Suprapubic skin (tissue), 4 donors: ENCODE data around the gene NUDCD2. TPM values are rescaled to one million over a fixed set of nuclear protein-coding genes. Genes with fewer than 3 reads are reported as not detected.

Experiments used
- DNase-seq, 2 donors: peaks; one replicate each; pipeline ENCODE4 v3.0.0-alpha.2; 2019; ENCODE audit warnings: low spot score in 2 of 2
- H3K27ac ChIP-seq: fragments of 200-600 bp; sonication (generic); one replicate; pipeline ENCODE4 v1.5.1; 2019
- H3K27me3 ChIP-seq: fragments of 200-600 bp; sonication (generic); one replicate; pipeline ENCODE4 v1.5.1; 2019
- H3K36me3 ChIP-seq: fragments of 200-600 bp; sonication (generic); one replicate; pipeline ENCODE4 v1.5.1; 2019
- H3K4me1 ChIP-seq: fragments of 200-600 bp; sonication (generic); one replicate; pipeline ENCODE4 v1.5.1; 2019
- H3K4me3 ChIP-seq: fragments of 200-600 bp; sonication (generic); one replicate; pipeline ENCODE4 v1.5.1; 2019; ENCODE audit warnings: mild to moderate bottlenecking
- H3K9me3 ChIP-seq: fragments of 200-600 bp; sonication (generic); one replicate; pipeline ENCODE4 v1.5.1; 2019
- EP300 ChIP-seq: sonication (generic); formaldehyde crosslinking; IDR thresholded peaks from one replicate; pipeline ENCODE4 v1.6.1; 2017; ENCODE audit warnings: antibody characterized with exemption
- POLR2A ChIP-seq, 2 donors: fragments of 450-650 bp; IDR thresholded peaks; one replicate each; pipeline ENCODE4 v1.6.1; 2017; ENCODE audit warnings: antibody characterized with exemption in 2 of 2, mild to moderate bottlenecking in 2 of 2, moderate library complexity in 2 of 2
- POLR2AphosphoS5 ChIP-seq, 3 donors: sonication (generic); formaldehyde crosslinking; IDR thresholded peaks; one replicate each; pipeline ENCODE4 v1.6.1; 2017; ENCODE audit warnings: antibody characterized with exemption in 3 of 3
- WGBS: methylation state at CpG from one replicate; pipeline ENCODE4 v1.1.5; 2018; 5-methylcytosine and 5-hydroxymethylcytosine counted together
- total RNA-seq, 4 donors: library from RNA; depleted of rRNA; stranded (reverse); fragments of >200 nt; gene quantifications; one replicate each; pipeline ENCODE4 v1.1.0, GENCODE V29; 2016
- TF ChIP-seq, protein P1 (sequence below), 2 donors: fragments of 200-600 bp in 1 of 2; fragments of 450-650 bp in 1 of 2; sonication (generic) in 1 of 2; IDR thresholded peaks; one replicate each; pipeline ENCODE4 v1.5.1; 2016 to 2019; ENCODE audit warnings: antibody characterized with exemption in 2 of 2, mild to moderate bottlenecking in 1 of 2, moderate library complexity in 1 of 2

Gene NUDCD2
- total RNA-seq, 4 donors from 2014 or later = 4.4 to 19.0 (median 6.1) TPM

DNA sequence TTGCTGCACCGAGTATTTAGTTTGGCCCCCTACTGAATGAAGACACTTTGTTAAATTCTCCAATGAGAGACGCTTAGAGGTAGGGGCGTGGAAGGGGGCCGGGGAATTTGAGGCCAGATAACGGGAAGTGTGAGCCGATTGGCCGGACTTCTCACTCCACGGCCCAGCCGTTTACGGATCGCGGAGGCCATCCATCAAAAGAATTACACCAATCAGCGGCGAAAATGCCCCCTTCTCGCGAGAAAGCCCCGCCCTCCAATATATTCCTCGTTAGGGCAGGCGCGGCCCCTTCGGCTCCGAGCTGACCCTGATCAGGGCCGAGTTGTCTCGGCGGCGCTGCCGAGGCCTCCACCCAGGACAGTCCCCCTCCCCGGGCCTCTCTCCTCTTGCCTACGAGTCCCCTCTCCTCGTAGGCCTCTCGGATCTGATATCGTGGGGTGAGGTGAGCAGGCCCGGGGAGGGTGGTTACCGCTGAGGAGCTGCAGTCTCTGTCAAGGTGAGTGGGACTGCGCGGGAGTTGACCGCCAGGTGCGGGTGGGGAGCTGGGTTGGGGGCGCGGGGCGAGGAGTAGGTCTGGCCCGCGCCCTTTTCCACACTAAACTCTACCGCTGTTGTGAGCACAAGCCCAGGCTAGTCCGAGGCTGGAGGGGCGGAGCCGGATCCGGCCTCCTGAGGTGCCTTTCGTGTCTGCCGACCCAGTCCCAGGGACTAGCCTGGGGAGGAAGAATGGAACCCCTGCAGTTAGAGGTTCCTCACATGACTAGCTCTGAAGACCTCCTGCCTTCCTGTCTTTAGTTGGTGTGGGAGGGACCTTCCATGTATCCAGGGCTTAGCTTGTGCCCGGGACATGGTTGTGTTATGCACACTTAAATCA is 22.4 kb downstream of the NUDCD2 start, which contains the start of gene CCNG1:
Gene CCNG1, plus strand, starts transcription at position 287 of the 874 bp plus-strand sequence. CDS start 1,662 bp downstream, outside the sequence.
- no peaks in the 10 kb centered on the region for H3K9me3 ChIP-seq
- WGBS = under 1% methylated on average over 27 of the region's 51 CpGs
- peaks cover 29% of the 10 kb centered on the region for H3K4me1 ChIP-seq
- H3K4me3 ChIP-seq = peak within 1 kb of the TSS; percentile 72
- peak; percentile 96 to 97 for DNase-seq
- H3K27me3 ChIP-seq = no peaks in the 10 kb centered on the region
- H3K36me3 ChIP-seq = peaks cover 16% of the 10 kb centered on the region
- TF ChIP-seq, protein P1, sequence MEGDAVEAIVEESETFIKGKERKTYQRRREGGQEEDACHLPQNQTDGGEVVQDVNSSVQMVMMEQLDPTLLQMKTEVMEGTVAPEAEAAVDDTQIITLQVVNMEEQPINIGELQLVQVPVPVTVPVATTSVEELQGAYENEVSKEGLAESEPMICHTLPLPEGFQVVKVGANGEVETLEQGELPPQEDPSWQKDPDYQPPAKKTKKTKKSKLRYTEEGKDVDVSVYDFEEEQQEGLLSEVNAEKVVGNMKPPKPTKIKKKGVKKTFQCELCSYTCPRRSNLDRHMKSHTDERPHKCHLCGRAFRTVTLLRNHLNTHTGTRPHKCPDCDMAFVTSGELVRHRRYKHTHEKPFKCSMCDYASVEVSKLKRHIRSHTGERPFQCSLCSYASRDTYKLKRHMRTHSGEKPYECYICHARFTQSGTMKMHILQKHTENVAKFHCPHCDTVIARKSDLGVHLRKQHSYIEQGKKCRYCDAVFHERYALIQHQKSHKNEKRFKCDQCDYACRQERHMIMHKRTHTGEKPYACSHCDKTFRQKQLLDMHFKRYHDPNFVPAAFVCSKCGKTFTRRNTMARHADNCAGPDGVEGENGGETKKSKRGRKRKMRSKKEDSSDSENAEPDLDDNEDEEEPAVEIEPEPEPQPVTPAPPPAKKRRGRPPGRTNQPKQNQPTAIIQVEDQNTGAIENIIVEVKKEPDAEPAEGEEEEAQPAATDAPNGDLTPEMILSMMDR (IDR thresholded peaks at IDR 0.05) = no peak
- TF ChIP-seq POLR2A (IDR thresholded peaks at IDR 0.05) (peak; percentile 70), EP300 (no peak), POLR2AphosphoS5 (IDR thresholded peaks at IDR 0.05) (peak in 2 of 3 donors; percentile 28 to 37)
- peak within 1 kb of the TSS; percentile 89 for H3K27ac ChIP-seq

DNA sequence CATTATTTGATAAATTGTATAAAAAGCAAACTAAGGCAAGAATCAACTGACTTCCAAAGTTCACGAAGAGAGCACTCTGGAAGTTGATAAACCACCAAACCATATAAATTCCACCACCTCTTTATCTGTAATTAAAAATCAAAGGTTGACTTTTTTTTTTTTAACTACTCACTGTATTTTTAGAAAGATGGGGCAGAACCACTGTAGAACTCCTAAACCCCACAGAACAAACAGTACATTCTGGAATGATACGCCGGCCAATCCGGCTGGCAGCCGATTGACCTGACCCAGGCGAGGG is 22.9 kb downstream of the NUDCD2 start:
- no peaks in the 10 kb centered on the region for H3K27me3 ChIP-seq
- H3K4me3 ChIP-seq = peak overlapping the region; percentile 72
- no peak for DNase-seq
- 3% methylated on average over 6 of the region's 6 CpGs for WGBS
- TF ChIP-seq, protein P1 (IDR thresholded peaks at IDR 0.05) = no peak
- no peak for TF ChIP-seq EP300
- no peak for TF ChIP-seq POLR2AphosphoS5 (IDR thresholded peaks at IDR 0.05)
- no peak for TF ChIP-seq POLR2A (IDR thresholded peaks at IDR 0.05)
- H3K27ac ChIP-seq = peak overlapping the region; percentile 89
- H3K4me1 ChIP-seq = peaks cover 29% of the 10 kb centered on the region
- no peaks in the 10 kb centered on the region for H3K9me3 ChIP-seq
- peaks cover 10% of the 10 kb centered on the region for H3K36me3 ChIP-seq

DNA sequence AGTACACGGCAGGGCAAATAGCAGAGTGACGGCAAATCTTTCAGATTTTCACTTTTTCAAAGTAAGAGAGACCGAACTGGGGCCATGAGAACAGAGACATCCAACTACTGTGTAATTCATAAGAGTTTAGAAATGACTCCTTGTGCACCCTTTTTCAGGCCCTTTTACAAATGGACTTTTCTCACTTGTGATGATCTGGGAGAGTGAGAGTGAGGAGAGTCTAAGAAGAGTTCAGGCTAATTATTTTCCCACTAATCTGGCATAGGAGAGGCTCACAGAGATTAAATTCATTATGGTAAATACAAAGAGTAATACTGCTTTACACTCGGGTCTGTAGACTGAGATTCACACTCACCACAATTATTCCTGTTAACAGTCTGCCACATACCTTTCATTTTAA is 23.4 kb downstream of the NUDCD2 start:
- Histone ChIP-seq H3K4me1 (peaks cover 29% of the 10 kb centered on the region), H3K36me3 (peaks cover 8% of the 10 kb centered on the region), H3K9me3 (no peaks in the 10 kb centered on the region), H3K27ac (peak overlapping the region; percentile 89), H3K27me3 (no peaks in the 10 kb centered on the region), H3K4me3 (peak overlapping the region; percentile 72)
- TF ChIP-seq POLR2A (IDR thresholded peaks at IDR 0.05) (no peak), EP300 (no peak), POLR2AphosphoS5 (IDR thresholded peaks at IDR 0.05) (no peak)
- TF ChIP-seq, protein P1 (IDR thresholded peaks at IDR 0.05) = no peak
- no peak for DNase-seq
- 72% methylated on average over 4 of the region's 4 CpGs for WGBS

DNA sequence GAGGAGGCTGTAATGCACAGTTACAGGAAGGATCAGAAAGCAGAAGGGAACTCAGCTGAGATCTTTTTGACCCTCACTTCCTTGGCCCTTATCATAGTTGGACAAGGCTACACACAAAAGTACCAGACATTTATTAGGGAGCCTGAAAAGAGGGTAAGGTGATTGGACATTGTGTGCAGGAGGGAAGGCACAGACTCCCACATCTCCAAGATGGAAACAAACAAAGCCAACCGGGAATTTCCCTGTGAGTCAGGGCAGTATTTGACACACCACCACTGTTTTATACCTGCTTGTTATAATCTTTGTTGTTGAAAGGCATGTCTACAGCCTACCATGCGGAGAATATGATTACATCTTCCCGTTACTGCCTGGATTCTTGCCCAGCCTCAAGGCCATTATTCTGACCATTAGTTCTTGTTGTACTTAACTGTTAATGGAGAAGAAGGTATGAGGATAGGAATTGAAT is 25.5 kb downstream of the NUDCD2 start:
- 56% methylated on average over 3 of the region's 3 CpGs for WGBS
- H3K4me3 ChIP-seq = no peak overlapping the region
- TF ChIP-seq, protein P1 (IDR thresholded peaks at IDR 0.05) = no peak
- TF ChIP-seq POLR2A (IDR thresholded peaks at IDR 0.05) (no peak), EP300 (no peak), POLR2AphosphoS5 (IDR thresholded peaks at IDR 0.05) (no peak)
- H3K27me3 ChIP-seq = no peaks in the 10 kb centered on the region
- H3K4me1 ChIP-seq = peaks cover 21% of the 10 kb centered on the region
- no peak for DNase-seq
- H3K36me3 ChIP-seq = no peaks in the 10 kb centered on the region
- no peaks in the 10 kb centered on the region for H3K9me3 ChIP-seq
- no peak overlapping the region for H3K27ac ChIP-seq

DNA sequence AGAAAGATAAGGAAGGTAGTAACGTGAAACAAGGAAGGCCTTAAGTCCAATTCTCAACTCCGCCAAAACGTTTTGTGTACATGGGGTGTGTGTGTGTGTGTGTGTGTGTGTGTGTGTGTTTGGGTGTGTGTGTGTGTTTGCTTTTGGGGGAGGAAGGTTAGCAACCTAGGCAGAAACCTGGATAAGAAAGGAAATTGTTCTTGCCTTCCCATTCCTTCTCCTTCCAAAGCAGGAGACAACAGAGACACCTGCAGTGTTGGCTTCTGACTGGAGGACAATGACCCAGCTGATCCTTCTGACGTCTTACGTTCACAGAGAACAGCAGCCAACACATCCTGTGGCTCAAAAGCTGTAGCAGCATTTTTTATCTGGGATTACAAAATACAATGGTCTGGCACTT is 26.6 kb downstream of the NUDCD2 start:
- DNase-seq = no peak
- Histone ChIP-seq H3K27ac (no peak overlapping the region), H3K36me3 (no peaks in the 10 kb centered on the region), H3K27me3 (no peaks in the 10 kb centered on the region), H3K9me3 (no peaks in the 10 kb centered on the region), H3K4me1 (peaks cover 10% of the 10 kb centered on the region), H3K4me3 (no peak overlapping the region)
- WGBS = 49% methylated on average over 5 of the region's 5 CpGs
- TF ChIP-seq EP300 = no peak
- TF ChIP-seq, protein P1 (IDR thresholded peaks at IDR 0.05) = no peak
